Parathyroid adenoma (tissue), 2 donors: Measurements from ENCODE around the gene BAIAP2.

Experiments used
- H2AFZ ChIP-seq: fragments of 300-600 bp; sonication (generic); one replicate; pipeline ENCODE4 v1.7.0; 2017; ENCODE audit warnings: antibody characterized with exemption, mild to moderate bottlenecking
- H3K27ac ChIP-seq: fragments of 300-600 bp; sonication (generic); one replicate; pipeline ENCODE4 v1.7.0; 2017
- H3K27me3 ChIP-seq: fragments of 300-600 bp; sonication (generic); one replicate; pipeline ENCODE4 v1.7.0; 2017; ENCODE audit warnings: low read length; ENCODE audit not compliant: control insufficient read depth, insufficient read depth
- H3K36me3 ChIP-seq: fragments of 300-600 bp; sonication (generic); one replicate; pipeline ENCODE4 v1.7.0; 2017; ENCODE audit warnings: low read length; ENCODE audit not compliant: control insufficient read depth, insufficient read depth
- H3K4me1 ChIP-seq: fragments of 300-600 bp; sonication (generic); one replicate; pipeline ENCODE4 v1.7.0; 2017; ENCODE audit warnings: control low read depth
- H3K4me2 ChIP-seq: fragments of 300-600 bp; sonication (generic); one replicate; pipeline ENCODE4 v1.7.0; 2017; ENCODE audit warnings: low read length
- H3K4me3 ChIP-seq: fragments of 300-600 bp; sonication (generic); one replicate; pipeline ENCODE4 v1.7.0; 2017; ENCODE audit warnings: low read depth, low read length
- H3K79me2 ChIP-seq: fragments of 300-600 bp; sonication (generic); one replicate; pipeline ENCODE4 v1.7.0; 2017; ENCODE audit warnings: control low read depth
- H3K9ac ChIP-seq: fragments of 300-600 bp; sonication (generic); one replicate; pipeline ENCODE4 v1.7.0; 2017; ENCODE audit warnings: mild to moderate bottlenecking
- H3K9me3 ChIP-seq: fragments of 300-600 bp; sonication (generic); one replicate; pipeline ENCODE4 v1.7.0; 2017; ENCODE audit warnings: low read length; ENCODE audit not compliant: control insufficient read depth
- TF ChIP-seq, protein P1 (sequence below): fragments of 300-600 bp; sonication (generic); IDR thresholded peaks from one replicate; pipeline ENCODE4 v1.7.0; 2017; ENCODE audit warnings: antibody characterized with exemption, mild to moderate bottlenecking
- donor health status: primary hyperparathyroidism.

Gene BAIAP2

GRCh38 chr17:81021531-81022343 lies 13.2 kb upstream of the BAIAP2 start:
- peaks cover 3% of the 10 kb centered on the region for H3K4me1 ChIP-seq
- H3K27me3 ChIP-seq = no peaks in the 10 kb centered on the region
- no peaks in the 10 kb centered on the region for H3K9me3 ChIP-seq
- no peaks in the 10 kb centered on the region for H3K79me2 ChIP-seq
- TF ChIP-seq, protein P1, sequence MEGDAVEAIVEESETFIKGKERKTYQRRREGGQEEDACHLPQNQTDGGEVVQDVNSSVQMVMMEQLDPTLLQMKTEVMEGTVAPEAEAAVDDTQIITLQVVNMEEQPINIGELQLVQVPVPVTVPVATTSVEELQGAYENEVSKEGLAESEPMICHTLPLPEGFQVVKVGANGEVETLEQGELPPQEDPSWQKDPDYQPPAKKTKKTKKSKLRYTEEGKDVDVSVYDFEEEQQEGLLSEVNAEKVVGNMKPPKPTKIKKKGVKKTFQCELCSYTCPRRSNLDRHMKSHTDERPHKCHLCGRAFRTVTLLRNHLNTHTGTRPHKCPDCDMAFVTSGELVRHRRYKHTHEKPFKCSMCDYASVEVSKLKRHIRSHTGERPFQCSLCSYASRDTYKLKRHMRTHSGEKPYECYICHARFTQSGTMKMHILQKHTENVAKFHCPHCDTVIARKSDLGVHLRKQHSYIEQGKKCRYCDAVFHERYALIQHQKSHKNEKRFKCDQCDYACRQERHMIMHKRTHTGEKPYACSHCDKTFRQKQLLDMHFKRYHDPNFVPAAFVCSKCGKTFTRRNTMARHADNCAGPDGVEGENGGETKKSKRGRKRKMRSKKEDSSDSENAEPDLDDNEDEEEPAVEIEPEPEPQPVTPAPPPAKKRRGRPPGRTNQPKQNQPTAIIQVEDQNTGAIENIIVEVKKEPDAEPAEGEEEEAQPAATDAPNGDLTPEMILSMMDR = no peak
- H3K4me2 ChIP-seq = no peak overlapping the region
- H3K4me3 ChIP-seq = no peak overlapping the region
- no peak overlapping the region for H3K9ac ChIP-seq
- no peaks in the 10 kb centered on the region for H3K36me3 ChIP-seq
- H3K27ac ChIP-seq = no peak overlapping the region
- H2AFZ ChIP-seq = no peak overlapping the region

GRCh38 chr17:81022344-81022676 lies 12.6 kb upstream of the BAIAP2 start:
- H2AFZ ChIP-seq = no peak overlapping the region
- TF ChIP-seq, protein P1 = no peak
- no peak overlapping the region for H3K4me2 ChIP-seq
- no peaks in the 10 kb centered on the region for H3K9me3 ChIP-seq
- no peak overlapping the region for H3K4me3 ChIP-seq
- H3K27me3 ChIP-seq = no peaks in the 10 kb centered on the region
- H3K27ac ChIP-seq = no peak overlapping the region
- no peaks in the 10 kb centered on the region for H3K36me3 ChIP-seq
- no peak overlapping the region for H3K9ac ChIP-seq
- H3K79me2 ChIP-seq = no peaks in the 10 kb centered on the region
- H3K4me1 ChIP-seq = peaks cover 4% of the 10 kb centered on the region

GRCh38 chr17:81025065-81025740 lies 9.7 kb upstream of the BAIAP2 start:
- Histone ChIP-seq H3K9ac (no peak overlapping the region), H3K4me1 (peaks cover 2% of the 10 kb centered on the region)
- TF ChIP-seq, protein P1 = no peak

GRCh38 chr17:81025741-81026129 lies 9.2 kb upstream of the BAIAP2 start:
- no peak overlapping the region for H2AFZ ChIP-seq
- no peak overlapping the region for H3K27ac ChIP-seq
- no peaks in the 10 kb centered on the region for H3K36me3 ChIP-seq
- H3K9me3 ChIP-seq = no peaks in the 10 kb centered on the region
- H3K4me1 ChIP-seq = peaks cover 2% of the 10 kb centered on the region
- no peak overlapping the region for H3K4me3 ChIP-seq
- H3K9ac ChIP-seq = no peak overlapping the region
- TF ChIP-seq, protein P1 = no peak
- H3K79me2 ChIP-seq = no peaks in the 10 kb centered on the region
- no peak overlapping the region for H3K4me2 ChIP-seq
- no peaks in the 10 kb centered on the region for H3K27me3 ChIP-seq

More at GRCh38 chr17:81025065-81025740, 9.7 kb upstream of the BAIAP2 start:
- H3K4me2 ChIP-seq = no peak overlapping the region
- H3K27ac ChIP-seq = no peak overlapping the region
- no peaks in the 10 kb centered on the region for H3K27me3 ChIP-seq
- H2AFZ ChIP-seq = no peak overlapping the region
- H3K4me3 ChIP-seq = no peak overlapping the region
- no peaks in the 10 kb centered on the region for H3K9me3 ChIP-seq
- H3K79me2 ChIP-seq = no peaks in the 10 kb centered on the region
- H3K36me3 ChIP-seq = no peaks in the 10 kb centered on the region
